ENCODE measurements around the gene ZNF444.

The ZNF444 gene

GRCh38 chr19:56120002-56120370, 21.1 kb upstream of the ZNF444 start:
- no peak for DNase-seq (ENCODE audit: low read depth)
- peak overlapping the region; percentile 87 for H3K4me3 ChIP-seq (ENCODE audit: low read depth, low read length)

GRCh38 chr19:56120371-56121179, 20.5 kb upstream of the ZNF444 start:
- peak; percentile 32 for DNase-seq (ENCODE audit: low read depth)
- peak overlapping the region; percentile 87 for H3K4me3 ChIP-seq (ENCODE audit: low read depth, low read length)

- DNase-seq (ENCODE audit: low read depth) = peak; percentile 90
- H3K4me3 ChIP-seq (ENCODE audit: low read depth, low read length) = peak within 1 kb of the TSS; percentile 87
Measured at GRCh38 chr19:56121180-56122167, 19.6 kb upstream of the ZNF444 start, which contains the start of gene ZNF787. Gene ZNF787 (minus strand): TSS chr19:56121295. CDS start chr19:56103217, 18,078 bp downstream.

GRCh38 chr19:56123266-56123891, 17.7 kb upstream of the ZNF444 start:
- no peak overlapping the region for H3K4me3 ChIP-seq (ENCODE audit: low read depth, low read length)
- no peak for DNase-seq (ENCODE audit: low read depth)

- no peak for DNase-seq (ENCODE audit: low read depth)
Measured at GRCh38 chr19:56124578-56124977, 16.5 kb upstream of the ZNF444 start.

GRCh38 chr19:56125806-56126590, 15.1 kb upstream of the ZNF444 start:
- DNase-seq (ENCODE audit: low read depth) = peak; percentile 35
- H3K4me3 ChIP-seq (ENCODE audit: low read depth, low read length) = no peak overlapping the region

More at GRCh38 chr19:56124578-56124977, 16.5 kb upstream of the ZNF444 start:
- H3K4me3 ChIP-seq (ENCODE audit: low read depth, low read length) = no peak overlapping the region

- H3K4me3 ChIP-seq (ENCODE audit: low read depth, low read length) = no peak overlapping the region
- DNase-seq (ENCODE audit: low read depth) = no peak
Measured at GRCh38 chr19:56126983-56127780, 13.9 kb upstream of the ZNF444 start.

- DNase-seq (ENCODE audit: low read depth) = no peak
- H3K4me3 ChIP-seq (ENCODE audit: low read depth, low read length) = no peak overlapping the region
Measured at GRCh38 chr19:56130006-56130405, 11.1 kb upstream of the ZNF444 start.

GRCh38 chr19:56131651-56132050, 9.4 kb upstream of the ZNF444 start:
- no peak for DNase-seq (ENCODE audit: low read depth)
- no peak overlapping the region for H3K4me3 ChIP-seq (ENCODE audit: low read depth, low read length)

GRCh38 chr19:56132316-56132822, 8.7 kb upstream of the ZNF444 start:
- no peak overlapping the region for H3K4me3 ChIP-seq (ENCODE audit: low read depth, low read length)
- DNase-seq (ENCODE audit: low read depth) = peak; percentile 39

GRCh38 chr19:56133858-56134653, 7.0 kb upstream of the ZNF444 start:
- DNase-seq (ENCODE audit: low read depth) = no peak
- H3K4me3 ChIP-seq (ENCODE audit: low read depth, low read length) = no peak overlapping the region

GRCh38 chr19:56134654-56134921, 6.5 kb upstream of the ZNF444 start:
- no peak for DNase-seq (ENCODE audit: low read depth)
- no peak overlapping the region for H3K4me3 ChIP-seq (ENCODE audit: low read depth, low read length)

GRCh38 chr19:56136362-56136761, 4.7 kb upstream of the ZNF444 start:
- DNase-seq (ENCODE audit: low read depth) = no peak
- H3K4me3 ChIP-seq (ENCODE audit: low read depth, low read length) = no peak overlapping the region

- H3K4me3 ChIP-seq (ENCODE audit: low read depth, low read length) = no peak overlapping the region
- no peak for DNase-seq (ENCODE audit: low read depth)
Measured at GRCh38 chr19:56137405-56137804, 3.7 kb upstream of the ZNF444 start.

- no peak for DNase-seq (ENCODE audit: low read depth)
- H3K4me3 ChIP-seq (ENCODE audit: low read depth, low read length) = no peak overlapping the region
Measured at GRCh38 chr19:56138069-56138468, 3.0 kb upstream of the ZNF444 start.

GRCh38 chr19:56139847-56140582, 1.1 kb upstream of the ZNF444 start:
- no peak for DNase-seq (ENCODE audit: low read depth)

GRCh38 chr19:56141417-56141993, 418 bp downstream of the ZNF444 start:
- DNase-seq (ENCODE audit: low read depth) = no peak
- H3K4me3 ChIP-seq (ENCODE audit: low read depth, low read length) = peak overlapping the region; percentile 67

More at GRCh38 chr19:56139847-56140582, 1.1 kb upstream of the ZNF444 start:
- peak overlapping the region; percentile 67 for H3K4me3 ChIP-seq (ENCODE audit: low read depth, low read length)
